GM12878 (cell line): ENCODE measurements around the gene ODAM. TPM values are rescaled to one million over a fixed set of nuclear protein-coding genes. Genes with fewer than 3 reads are reported as not detected.

Source experiments
- ATAC-seq: fragments of 200-7000 bp; cut with Tn5 transposase; 3 replicates; pipeline ENCODE4 v1.9.1; 2020; ENCODE audit warnings: mild to moderate bottlenecking, moderate library complexity
- BruUV-seq: library from RNA; stranded (reverse); fragments of 400-500 nt; replicated peaks from 2 replicates; lab custom pipeline; 2021; lab: Mats Ljungman, UMichigan
- CTCF ChIA-PET: fragments of 300-600 bp; sonication (Branson Sonifier 250); formaldehyde crosslinking; extraction: SDS; loops from one replicate; lab custom pipeline; 2021; ENCODE audit warnings: inconsistent platforms; lab: Yijun Ruan, JAX
- POLR2A ChIA-PET: fragments of 350-600 bp; formaldehyde crosslinking; extraction: SDS; loops from one replicate; lab custom pipeline; 2021; ENCODE audit warnings: inconsistent platforms; lab: Charles Lee
- RAD21 ChIA-PET: fragments of 300-600 bp; sonication (Branson Sonifier 250); formaldehyde crosslinking; loops from one replicate; lab custom pipeline; 2023; ENCODE audit warnings: antibody characterized with exemption; ENCODE audit not compliant: unreplicated experiment; lab: Charles Lee
- SMC1A ChIA-PET: fragments of 300-600 bp; sonication (Branson Sonifier 250); formaldehyde crosslinking; loops from one replicate; lab custom pipeline; 2023; ENCODE audit not compliant: unreplicated experiment, uncharacterized antibody; lab: Charles Lee
- DNase-seq: peaks from one replicate; pipeline ENCODE4 v3.0.0-alpha.2; 2011; ENCODE audit warnings: low read depth, low spot score
- FAIRE-seq: peaks from 3 replicates; lab custom pipeline; 2011; peaks lifted over from hg19 to GRCh38; lab: Jason Lieb, UNC
- H2AFZ ChIP-seq: 2 replicates; pipeline ENCODE4 v1.6.0; 2011; ENCODE audit warnings: low read depth, low read length, control low read depth; ENCODE audit not compliant: control insufficient read depth
- H3K27ac ChIP-seq: 2 replicates; pipeline ENCODE4 v1.5.1; 2011; ENCODE audit warnings: control low read depth; ENCODE audit not compliant: control insufficient read depth, insufficient read depth
- H3K27me3 ChIP-seq, 2 experiments: replicated peaks in 1 of 2; 2 replicates each; pipeline versions ENCODE4 v1.6.0 to v1.6.1; 2011; ENCODE audit warnings: low read length in 1 of 2; ENCODE audit not compliant: control insufficient read depth in 2 of 2, insufficient read depth in 2 of 2
- H3K36me3 ChIP-seq, 2 experiments: 2 replicates each; pipeline ENCODE4 v1.5.1; 2011; ENCODE audit warnings: low read length in 1 of 2; ENCODE audit not compliant: control insufficient read depth in 2 of 2, insufficient read depth in 2 of 2
- H3K4me1 ChIP-seq: 2 replicates; pipeline ENCODE4 v1.6.1; 2011; ENCODE audit warnings: mild to moderate bottlenecking, low read length, moderate library complexity, mixed read lengths; ENCODE audit not compliant: control insufficient read depth, insufficient read depth
- H3K4me2 ChIP-seq: 2 replicates; pipeline ENCODE4 v1.6.0; 2011; ENCODE audit warnings: control low read depth; ENCODE audit not compliant: control insufficient read depth, insufficient read depth
- H3K4me3 ChIP-seq: fragments of 200-600 bp; sonication (generic); 2 replicates; pipeline ENCODE4 v1.5.1; 2016
- H3K79me2 ChIP-seq: 2 replicates; pipeline ENCODE4 v1.6.0; 2011; ENCODE audit warnings: low read length; ENCODE audit not compliant: control insufficient read depth, insufficient read depth
- H3K9ac ChIP-seq: 2 replicates; pipeline ENCODE4 v1.8.0; 2011; ENCODE audit warnings: low read length, control low read depth, mixed read lengths; ENCODE audit not compliant: control insufficient read depth, insufficient read depth
- H3K9me3 ChIP-seq: replicated peaks from 3 replicates; pipeline ENCODE4 v1.5.1; 2011; ENCODE audit warnings: mild to moderate bottlenecking, low read length; ENCODE audit not compliant: control insufficient read depth, insufficient read depth
- H4K20me1 ChIP-seq: 2 replicates; pipeline ENCODE4 v1.6.0; 2011; ENCODE audit not compliant: control insufficient read depth, insufficient read depth
- FOS ChIP-seq: IDR thresholded peaks from 3 replicates; pipeline ENCODE4 v1.6.1; 2011; ENCODE audit warnings: borderline replicate concordance; ENCODE audit not compliant: insufficient read length; ENCODE audit errors: extremely low read depth
- KDM1A ChIP-seq: fragments of 200-600 bp; sonication (generic); IDR thresholded peaks from 2 replicates; pipeline ENCODE4 v1.6.1; 2016; ENCODE audit warnings: borderline replicate concordance
- MEF2B ChIP-seq: fragments of 450-650 bp; IDR thresholded peaks from 2 replicates; pipeline ENCODE4 v1.6.1; 2018; ENCODE audit warnings: mild to moderate bottlenecking, moderate library complexity; ENCODE audit not compliant: partially characterized antibody, poor library complexity, severe bottlenecking
- POLR2AphosphoS2 ChIP-seq: IDR thresholded peaks from 2 replicates; pipeline ENCODE4 v1.6.1; 2011; ENCODE audit warnings: low read depth, mild to moderate bottlenecking, low read length, improper control_type of control experiment, moderate library complexity
- RBBP5 ChIP-seq: fragments of 200-600 bp; sonication (generic); conservative IDR thresholded peaks from 2 replicates; pipeline ENCODE4 v1.6.1; 2016
- SMAD5 ChIP-seq: IDR thresholded peaks from 2 replicates; pipeline ENCODE4 v1.6.1; 2016; ENCODE audit warnings: antibody characterized with exemption, low read depth
- SREBF1 ChIP-seq: IDR thresholded peaks from 2 replicates; pipeline ENCODE4 v1.6.1; 2012; ENCODE audit warnings: mild to moderate bottlenecking, low read length
- SRF ChIP-seq, 2 experiments: IDR thresholded peaks; 2 replicates each; pipeline ENCODE4 v1.6.1; 2011; ENCODE audit warnings: low read depth in 2 of 2, low read length in 2 of 2, mild to moderate bottlenecking in 1 of 2, moderate library complexity in 1 of 2
- SUPT20H ChIP-seq: IDR thresholded peaks from 2 replicates; pipeline ENCODE4 v1.6.1; 2011; ENCODE audit warnings: low read depth, mild to moderate bottlenecking, low read length, moderate library complexity, borderline replicate concordance; ENCODE audit not compliant: control insufficient read depth
- TAF1 ChIP-seq: IDR thresholded peaks from 2 replicates; pipeline ENCODE4 v1.6.1; 2011; ENCODE audit warnings: mild to moderate bottlenecking, low read depth, low read length, borderline replicate concordance
- ZNF217 ChIP-seq: fragments of 450-650 bp; IDR thresholded peaks from 2 replicates; pipeline ENCODE4 v1.6.1; 2017; ENCODE audit warnings: antibody characterized with exemption, mild to moderate bottlenecking
- ZNF24 ChIP-seq: fragments of 450-650 bp; IDR thresholded peaks from 2 replicates; pipeline ENCODE4 v1.6.1; 2017; ENCODE audit warnings: antibody characterized with exemption, mild to moderate bottlenecking
- ZNF687 ChIP-seq: fragments of 450-650 bp; IDR thresholded peaks from 2 replicates; pipeline ENCODE4 v1.6.1; 2017; ENCODE audit warnings: mild to moderate bottlenecking, moderate library complexity
- WGBS: methylation state at CpG from one replicate; pipeline ENCODE4 v1.1.6; 2016; ENCODE audit warnings: low lambda C conversion rate; ENCODE audit not compliant: insufficient replicate concordance, insufficient coverage; ENCODE audit errors: missing lambda C conversion rate; 5-methylcytosine and 5-hydroxymethylcytosine counted together
- in situ Hi-C: fragments of 300-500 bp; cut with MboI; formaldehyde crosslinking; loops from 9 replicates; pipeline ENCODE4 v1.14.3; 2018; ENCODE audit warnings: mixed read lengths
- intact Hi-C: fragments of 100-400 bp; cut with micrococcal nuclease; formaldehyde crosslinking; loops from one replicate; pipeline ENCODE4 v1.14.2; 2022; ENCODE audit not compliant: unreplicated experiment
- polyA plus RNA-seq, 11 experiments: library from polyadenylated mRNA; depleted of rRNA in 4 of 11; unstranded in 6 of 11; stranded (reverse) in 5 of 11; fragments of >200 nt; fragmentation: Nextera tagmentation in 4 of 11; fragmentation: Illumina TruSeq in 1 of 11; extraction: Ambion mirVana in 4 of 11; extraction: Trizol in 1 of 11; gene quantifications; 1 replicate in 1 of 11; 2 replicates in 10 of 11; pipeline versions ENCODE4 v1.2.1 to v1.2.3, GENCODE V29; 2011 to 2016; ENCODE audit warnings: inconsistent platforms in 2 of 11, missing spikeins in 2 of 11, low read depth in 1 of 11
- total RNA-seq, 4 experiments: library from RNA; depleted of rRNA in 3 of 4; stranded (reverse); fragments of >200 nt in 3 of 4; fragmentation: Illumina TruSeq in 1 of 4; extraction: Trizol in 1 of 4; gene quantifications; 2 replicates each; pipeline versions ENCODE4 v1.2.1 to v1.2.3, GENCODE V29; 2013 to 2021

Gene ODAM
- total and polyA plus RNA-seq, 10 of the 15 experiments (the other 5 are each of a cell fraction or from before 2014, with no cell fraction given), result not detected

- RAD21 ChIA-PET, result no interaction called here
- in situ Hi-C loops (no loop called here), intact Hi-C loops (no loop called here)
These were observed 36.9 kb upstream of the ODAM start for GRCh38 chr4:70158576-70158975.

More at GRCh38 chr4:70158576-70158975, 36.9 kb upstream of the ODAM start:
- Histone ChIP-seq H3K27ac (no peak overlapping the region), H3K4me1 (no peaks in the 10 kb centered on the region), H3K36me3 (no peaks in the 10 kb centered on the region), H3K4me2 (no peak overlapping the region), H2AFZ (no peak overlapping the region), H3K9me3 (no peaks in the 10 kb centered on the region), H3K9ac (no peak overlapping the region), H3K4me3 (no peak overlapping the region), H3K27me3 (no peaks in the 10 kb centered on the region), H4K20me1 (no peaks in the 10 kb centered on the region), H3K79me2 (no peaks in the 10 kb centered on the region)
- WGBS, result 23% methylated on average over 2 of the region's 2 CpGs
- SMC1A ChIA-PET, result interaction anchor here (0.9 kb wide), 1 partner anchor 18 kb away, joined by 3 read pairs; no protein-coding TSS in a partner anchor
- POLR2A ChIA-PET, result no interaction called here
- no peak for TF ChIP-seq ZNF687
- TF ChIP-seq KDM1A, result no peak
- no peak for TF ChIP-seq TAF1
- no peak for TF ChIP-seq MEF2B
- no peak for TF ChIP-seq ZNF24
- no peak for TF ChIP-seq ZNF217
- no peak for TF ChIP-seq SMAD5
- no peak for TF ChIP-seq POLR2AphosphoS2
- no peak for TF ChIP-seq RBBP5
- no peak for TF ChIP-seq SRF (IDR thresholded peaks at IDR 0.05; ENCODE audit: low read depth in 2 of 2, low read length in 2 of 2)
- TF ChIP-seq FOS, result no peak
- TF ChIP-seq SREBF1, result no peak
- TF ChIP-seq SUPT20H, result no peak
- DNase-seq (no peak), ATAC-seq (no peak), FAIRE-seq (no peak)
- no TSS peak for BruUV-seq
- CTCF ChIA-PET, result interaction anchor here (1.1 kb wide), 1 partner anchor 25 kb away, joined by 4 read pairs; no protein-coding TSS in a partner anchor
